ENCODE results near the gene MRPL2. TPM values are rescaled to one million over a fixed set of nuclear protein-coding genes. Genes with fewer than 3 reads are reported as not detected.

The MRPL2 gene
- total and polyA plus RNA-seq, 2 donors (not counting 1 experiment from before 2014, with no cell fraction given) = 18.2 to 20.3 TPM

DNA sequence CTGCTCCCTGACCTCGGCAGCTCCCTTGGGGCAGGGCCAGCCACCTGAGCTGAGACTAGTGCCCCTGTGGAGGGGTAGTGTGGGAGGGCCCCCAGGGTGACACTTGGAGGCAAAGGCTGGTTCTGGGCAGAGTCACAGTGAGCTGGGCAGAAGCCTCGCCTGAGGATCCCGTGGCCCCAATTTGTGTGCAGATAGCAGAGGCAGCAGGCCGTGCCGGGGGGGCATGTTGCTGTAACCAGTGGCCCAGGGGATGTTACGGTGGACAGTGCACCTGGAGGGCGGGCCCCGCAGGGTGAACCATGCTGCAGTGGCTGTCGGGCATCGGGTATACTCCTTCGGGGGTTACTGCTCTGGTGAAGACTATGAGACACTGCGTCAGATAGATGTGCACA lies 42.3 kb downstream of the MRPL2 start:
- H3K9me3 ChIP-seq (ENCODE audit: control insufficient read depth, insufficient read depth, low read depth, low read length) = no peaks in the 10 kb centered on the region
- peak overlapping the region; percentile 27 for H3K4me2 ChIP-seq (ENCODE audit: extremely low read depth, insufficient read depth, low read length)
- H3K79me2 ChIP-seq (ENCODE audit: control insufficient read depth, insufficient read depth, low read length) = peaks cover 50% of the 10 kb centered on the region
- no peak overlapping the region for H3K27ac ChIP-seq (ENCODE audit: insufficient read depth, low read length)
- no peaks in the 10 kb centered on the region for H4K20me1 ChIP-seq (ENCODE audit: control insufficient read depth, extremely low read depth, insufficient read depth, low read length)
- peaks cover 27% of the 10 kb centered on the region for H3K4me1 ChIP-seq (ENCODE audit: control insufficient read depth, extremely low read depth, insufficient read depth, low read length)
- no peak overlapping the region for H3K9ac ChIP-seq (ENCODE audit: insufficient read depth, low read length)
- H2AFZ ChIP-seq (ENCODE audit: low read length) = no peak overlapping the region
- TF ChIP-seq, protein P1, sequence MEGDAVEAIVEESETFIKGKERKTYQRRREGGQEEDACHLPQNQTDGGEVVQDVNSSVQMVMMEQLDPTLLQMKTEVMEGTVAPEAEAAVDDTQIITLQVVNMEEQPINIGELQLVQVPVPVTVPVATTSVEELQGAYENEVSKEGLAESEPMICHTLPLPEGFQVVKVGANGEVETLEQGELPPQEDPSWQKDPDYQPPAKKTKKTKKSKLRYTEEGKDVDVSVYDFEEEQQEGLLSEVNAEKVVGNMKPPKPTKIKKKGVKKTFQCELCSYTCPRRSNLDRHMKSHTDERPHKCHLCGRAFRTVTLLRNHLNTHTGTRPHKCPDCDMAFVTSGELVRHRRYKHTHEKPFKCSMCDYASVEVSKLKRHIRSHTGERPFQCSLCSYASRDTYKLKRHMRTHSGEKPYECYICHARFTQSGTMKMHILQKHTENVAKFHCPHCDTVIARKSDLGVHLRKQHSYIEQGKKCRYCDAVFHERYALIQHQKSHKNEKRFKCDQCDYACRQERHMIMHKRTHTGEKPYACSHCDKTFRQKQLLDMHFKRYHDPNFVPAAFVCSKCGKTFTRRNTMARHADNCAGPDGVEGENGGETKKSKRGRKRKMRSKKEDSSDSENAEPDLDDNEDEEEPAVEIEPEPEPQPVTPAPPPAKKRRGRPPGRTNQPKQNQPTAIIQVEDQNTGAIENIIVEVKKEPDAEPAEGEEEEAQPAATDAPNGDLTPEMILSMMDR (conservative IDR thresholded peaks at IDR 0.05 in 1 of 2, IDR thresholded peaks at IDR 0.05 in 1 of 2; ENCODE audit: low read depth in 1 of 2, low read length in 2 of 2) = no peak
- no peak for TF ChIP-seq EZH2 (IDR thresholded peaks at IDR 0.05; ENCODE audit: low read length, missing control alignments)
- no peak for DNase-seq (ENCODE audit: low read depth in 2 of 2)
- peaks cover 24% of the 10 kb centered on the region for H3K36me3 ChIP-seq (ENCODE audit: control insufficient read depth, insufficient read depth, low read length)
- no peaks in the 10 kb centered on the region for H3K27me3 ChIP-seq (ENCODE audit: control insufficient read depth, insufficient read depth, low read length)
- peak overlapping the region in 1 of 4 experiments; percentile 20 for H3K4me3 ChIP-seq (replicated peaks in 1 of 4; ENCODE audit: control extremely low read depth in 1 of 4, insufficient read depth in 1 of 4, low read depth in 3 of 4, low read length in 4 of 4)

DNA sequence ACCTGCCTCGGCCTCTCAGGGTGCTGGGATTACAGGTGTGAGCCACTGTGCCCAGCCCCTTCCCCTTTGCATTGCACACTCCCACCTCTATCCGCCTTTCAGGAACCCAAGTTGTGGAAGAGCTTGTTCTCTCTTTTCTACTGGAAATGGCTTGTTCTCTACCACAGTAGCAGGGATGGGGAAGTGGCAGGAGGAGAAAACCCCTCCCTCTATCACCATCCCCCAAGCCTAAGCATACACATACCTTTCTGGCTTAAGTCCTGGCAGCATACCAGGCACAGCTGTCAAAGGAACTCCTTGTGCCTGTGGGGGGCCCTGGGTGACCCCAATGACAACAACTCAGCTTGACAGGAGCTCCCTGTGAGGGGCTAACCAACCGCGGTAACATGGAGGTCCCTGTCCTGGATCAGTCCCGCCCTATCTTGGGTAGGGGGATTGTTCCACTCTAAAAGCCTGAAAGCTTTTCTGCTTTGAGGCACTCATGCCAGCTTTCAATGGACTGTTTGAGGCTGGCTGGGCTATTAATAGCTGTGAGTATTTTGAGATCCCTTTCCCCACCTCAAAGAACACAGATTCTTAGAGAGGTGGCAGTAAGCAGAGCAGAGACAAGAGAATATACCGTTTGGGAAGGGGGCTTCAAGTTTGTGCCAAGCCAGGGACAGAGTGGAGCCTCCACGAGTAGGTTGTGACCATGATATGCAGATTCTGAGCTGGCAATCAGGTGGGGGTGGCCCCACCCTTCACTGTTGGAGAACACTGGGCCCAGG lies 42.9 kb downstream of the MRPL2 start:
- Histone ChIP-seq H3K9me3 (ENCODE audit: control insufficient read depth, insufficient read depth, low read depth, low read length) (no peaks in the 10 kb centered on the region), H3K4me3 (replicated peaks in 1 of 4; ENCODE audit: control extremely low read depth in 1 of 4, insufficient read depth in 1 of 4, low read depth in 3 of 4, low read length in 4 of 4) (peak overlapping the region in 1 of 4 experiments; percentile 20), H3K27me3 (ENCODE audit: control insufficient read depth, insufficient read depth, low read length) (no peaks in the 10 kb centered on the region), H3K4me2 (ENCODE audit: extremely low read depth, insufficient read depth, low read length) (peak overlapping the region; percentile 27), H3K36me3 (ENCODE audit: control insufficient read depth, insufficient read depth, low read length) (peaks cover 27% of the 10 kb centered on the region), H3K27ac (ENCODE audit: insufficient read depth, low read length) (no peak overlapping the region), H4K20me1 (ENCODE audit: control insufficient read depth, extremely low read depth, insufficient read depth, low read length) (no peaks in the 10 kb centered on the region), H3K4me1 (ENCODE audit: control insufficient read depth, extremely low read depth, insufficient read depth, low read length) (peaks cover 27% of the 10 kb centered on the region), H3K9ac (ENCODE audit: insufficient read depth, low read length) (no peak overlapping the region), H3K79me2 (ENCODE audit: control insufficient read depth, insufficient read depth, low read length) (peaks cover 47% of the 10 kb centered on the region), H2AFZ (ENCODE audit: low read length) (no peak overlapping the region)
- TF ChIP-seq, protein P1 (conservative IDR thresholded peaks at IDR 0.05 in 1 of 2, IDR thresholded peaks at IDR 0.05 in 1 of 2; ENCODE audit: low read depth in 1 of 2, low read length in 2 of 2) = no peak
- no peak for TF ChIP-seq EZH2 (IDR thresholded peaks at IDR 0.05; ENCODE audit: low read length, missing control alignments)
- DNase-seq (ENCODE audit: low read depth in 2 of 2) = no peak

DNA sequence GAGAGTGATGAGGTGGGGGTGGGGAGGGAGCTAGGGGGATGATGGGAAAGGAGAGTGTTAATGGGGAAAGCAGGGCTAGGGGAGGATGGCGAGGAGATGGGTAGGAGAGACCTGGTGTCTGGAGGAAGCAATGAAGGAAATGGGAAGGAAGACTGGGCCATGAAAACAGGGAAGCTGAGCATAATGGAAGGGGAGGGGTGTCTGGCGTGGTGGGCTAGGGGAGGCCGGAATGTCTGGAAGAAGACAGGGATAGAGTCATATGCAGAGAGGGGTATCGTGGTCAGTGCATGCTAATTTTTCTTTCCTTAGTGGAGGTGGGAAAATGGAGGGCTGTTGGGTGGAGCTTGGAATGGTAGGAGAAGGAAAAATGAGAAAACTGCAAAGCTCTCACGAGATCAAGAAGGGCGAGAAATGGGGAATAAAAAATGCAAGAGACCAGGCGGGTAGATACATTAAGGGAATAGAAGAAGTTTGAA lies 44.8 kb downstream of the MRPL2 start:
- Histone ChIP-seq H4K20me1 (ENCODE audit: control insufficient read depth, extremely low read depth, insufficient read depth, low read length) (no peaks in the 10 kb centered on the region), H3K79me2 (ENCODE audit: control insufficient read depth, insufficient read depth, low read length) (peaks cover 47% of the 10 kb centered on the region), H3K4me3 (replicated peaks in 1 of 4; ENCODE audit: control extremely low read depth in 1 of 4, insufficient read depth in 1 of 4, low read depth in 3 of 4, low read length in 4 of 4) (peak overlapping the region; percentile 75 to 99 (median 90)), H3K4me1 (ENCODE audit: control insufficient read depth, extremely low read depth, insufficient read depth, low read length) (peaks cover 20% of the 10 kb centered on the region), H3K4me2 (ENCODE audit: extremely low read depth, insufficient read depth, low read length) (peak overlapping the region; percentile 85), H3K9me3 (ENCODE audit: control insufficient read depth, insufficient read depth, low read depth, low read length) (no peaks in the 10 kb centered on the region), H3K36me3 (ENCODE audit: control insufficient read depth, insufficient read depth, low read length) (peaks cover 30% of the 10 kb centered on the region), H3K27ac (ENCODE audit: insufficient read depth, low read length) (peak overlapping the region; percentile 77), H3K9ac (ENCODE audit: insufficient read depth, low read length) (peak overlapping the region; percentile 78), H2AFZ (ENCODE audit: low read length) (no peak overlapping the region), H3K27me3 (ENCODE audit: control insufficient read depth, insufficient read depth, low read length) (no peaks in the 10 kb centered on the region)
- no peak for TF ChIP-seq EZH2 (IDR thresholded peaks at IDR 0.05; ENCODE audit: low read length, missing control alignments)
- TF ChIP-seq, protein P1 (conservative IDR thresholded peaks at IDR 0.05 in 1 of 2, IDR thresholded peaks at IDR 0.05 in 1 of 2; ENCODE audit: low read depth in 1 of 2, low read length in 2 of 2) = no peak
- peak; percentile 39 to 44 for DNase-seq (ENCODE audit: low read depth in 2 of 2)

Data from fibroblast of lung (primary cell).